ENCODE data around the gene RAB3D.
"Not testable (repeated sequence)": the region's sequence is repeated elsewhere in the genome, so short reads cannot be mapped to it uniquely, and the experiment has no call there.

The RAB3D gene, protein sequence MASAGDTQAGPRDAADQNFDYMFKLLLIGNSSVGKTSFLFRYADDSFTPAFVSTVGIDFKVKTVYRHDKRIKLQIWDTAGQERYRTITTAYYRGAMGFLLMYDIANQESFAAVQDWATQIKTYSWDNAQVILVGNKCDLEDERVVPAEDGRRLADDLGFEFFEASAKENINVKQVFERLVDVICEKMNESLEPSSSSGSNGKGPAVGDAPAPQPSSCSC

DNA sequence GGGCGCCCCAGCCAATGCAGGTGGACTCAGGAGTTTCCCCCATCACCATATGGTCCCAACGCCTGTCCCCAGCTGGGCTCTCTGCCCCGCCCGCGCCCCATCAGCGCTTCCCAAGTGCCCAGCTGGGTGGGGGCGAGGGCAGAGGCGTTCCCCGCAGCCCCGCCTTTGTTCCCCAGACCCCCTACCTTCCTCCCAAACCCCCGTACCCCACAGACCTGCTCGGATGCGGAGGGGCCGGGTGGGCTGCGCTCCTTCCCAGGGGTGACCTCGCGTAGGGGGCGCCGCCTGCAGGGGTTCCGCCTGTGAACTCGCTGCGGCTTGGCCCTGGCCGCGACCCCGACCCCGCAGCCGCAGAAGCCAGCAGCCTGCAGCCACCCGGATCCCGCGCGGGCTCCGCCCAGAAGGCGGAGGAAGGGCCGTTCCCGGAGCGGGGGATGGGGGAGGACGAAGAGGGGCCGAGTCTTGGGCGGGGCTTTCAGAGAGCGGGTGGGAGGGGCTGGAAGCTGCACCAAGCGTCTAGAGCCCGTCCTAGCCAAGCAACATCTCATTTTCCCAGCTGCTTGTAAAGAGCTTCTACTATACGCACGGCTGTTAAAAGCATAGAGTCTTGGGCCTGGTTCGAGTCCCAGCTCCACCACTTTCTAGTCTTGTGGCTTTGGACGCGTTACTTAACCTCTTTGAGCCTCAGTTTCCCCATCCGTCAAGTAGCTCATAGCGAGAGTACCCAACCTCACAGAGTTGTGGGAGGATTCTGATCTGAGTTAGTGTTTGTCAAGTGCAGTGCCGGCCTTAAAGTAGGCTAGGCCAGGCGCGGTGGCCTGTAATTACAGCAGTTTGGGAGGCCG, at the start of gene RAB3D:
TSS of gene RAB3D (minus strand) at position 404 of the 845 bp plus-strand sequence. CDS start 2,258 bp downstream, outside the sequence.
- peak; percentile 95 for DNase-seq

DNA sequence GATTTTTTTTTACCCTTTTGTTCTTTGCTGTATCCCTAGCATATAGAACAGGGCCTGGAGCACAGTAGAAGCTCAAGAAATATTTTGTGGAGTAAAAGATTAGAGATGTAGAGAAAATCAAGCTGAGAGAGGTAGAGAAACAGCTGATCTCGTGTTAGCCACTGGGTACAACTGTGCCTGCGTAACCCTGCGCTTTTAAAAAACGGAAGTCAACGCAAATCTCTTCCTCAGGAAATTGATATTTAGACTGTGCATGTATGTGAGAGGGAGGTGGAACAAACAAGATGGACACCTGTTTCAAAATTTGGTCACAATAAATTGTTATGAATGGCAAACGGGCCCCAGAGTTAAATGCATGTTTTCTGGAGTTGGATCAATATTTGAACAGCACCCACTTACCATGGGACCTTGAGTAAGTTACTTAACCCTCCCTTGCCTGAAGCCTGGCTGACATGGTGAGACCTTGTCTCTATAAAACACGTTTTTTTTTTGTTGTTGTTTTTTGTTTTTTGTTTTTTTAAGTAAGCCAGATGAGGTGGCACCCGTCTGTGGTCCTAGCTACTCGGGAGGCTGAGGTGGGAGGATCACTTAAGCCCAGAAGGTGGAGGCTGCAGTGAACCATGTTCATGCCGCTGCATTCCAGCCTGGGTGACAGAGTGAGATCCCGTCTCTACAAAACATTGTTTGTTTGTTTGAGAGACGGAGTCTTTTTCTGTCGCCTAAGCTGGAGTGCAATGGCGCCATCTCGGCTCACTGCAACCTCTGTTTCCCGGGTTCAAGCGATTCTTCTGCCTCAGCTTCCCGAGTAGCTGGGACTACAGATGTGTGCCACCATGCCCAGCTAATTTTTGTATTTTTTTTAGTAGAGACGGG, 47.9 kb upstream of the RAB3D start:
- DNase-seq, result peak; percentile 77

DNA sequence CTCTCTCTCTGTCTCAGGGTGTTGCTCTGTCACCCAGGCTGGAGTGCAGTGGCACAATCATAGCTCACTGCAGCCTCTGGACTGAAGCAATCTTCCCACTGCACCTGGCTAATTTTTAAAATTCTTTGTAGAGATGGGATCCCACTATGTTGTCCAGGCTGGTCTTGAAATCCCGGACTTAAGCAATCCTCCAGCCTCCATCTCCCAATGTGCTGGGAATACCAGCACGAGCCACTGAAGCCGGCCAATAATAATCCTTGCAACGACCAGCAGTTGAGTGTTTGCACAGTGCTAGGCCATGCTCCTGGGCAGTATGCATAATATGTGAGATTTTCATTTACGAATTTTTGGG, 45.3 kb upstream of the RAB3D start:
- DNase-seq, result no peak

DNA sequence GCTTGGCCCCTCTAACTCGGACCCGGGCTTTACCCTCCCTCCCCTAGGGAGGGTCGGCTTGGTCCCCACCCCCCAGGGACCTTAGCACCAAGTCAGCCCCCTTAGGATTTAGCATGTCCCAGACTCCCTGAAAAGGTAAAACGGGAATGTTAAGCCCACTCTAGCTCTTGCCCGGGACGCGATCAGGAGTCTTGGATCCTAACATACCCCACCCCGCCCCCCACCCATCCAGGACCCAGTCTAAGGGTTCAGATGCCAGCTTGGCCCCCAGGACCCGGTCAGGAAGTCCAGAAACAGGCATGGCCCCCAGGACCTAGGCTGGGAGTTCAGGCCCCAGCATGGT, 44.2 kb upstream of the RAB3D start:
- DNase-seq, result no peak

DNA sequence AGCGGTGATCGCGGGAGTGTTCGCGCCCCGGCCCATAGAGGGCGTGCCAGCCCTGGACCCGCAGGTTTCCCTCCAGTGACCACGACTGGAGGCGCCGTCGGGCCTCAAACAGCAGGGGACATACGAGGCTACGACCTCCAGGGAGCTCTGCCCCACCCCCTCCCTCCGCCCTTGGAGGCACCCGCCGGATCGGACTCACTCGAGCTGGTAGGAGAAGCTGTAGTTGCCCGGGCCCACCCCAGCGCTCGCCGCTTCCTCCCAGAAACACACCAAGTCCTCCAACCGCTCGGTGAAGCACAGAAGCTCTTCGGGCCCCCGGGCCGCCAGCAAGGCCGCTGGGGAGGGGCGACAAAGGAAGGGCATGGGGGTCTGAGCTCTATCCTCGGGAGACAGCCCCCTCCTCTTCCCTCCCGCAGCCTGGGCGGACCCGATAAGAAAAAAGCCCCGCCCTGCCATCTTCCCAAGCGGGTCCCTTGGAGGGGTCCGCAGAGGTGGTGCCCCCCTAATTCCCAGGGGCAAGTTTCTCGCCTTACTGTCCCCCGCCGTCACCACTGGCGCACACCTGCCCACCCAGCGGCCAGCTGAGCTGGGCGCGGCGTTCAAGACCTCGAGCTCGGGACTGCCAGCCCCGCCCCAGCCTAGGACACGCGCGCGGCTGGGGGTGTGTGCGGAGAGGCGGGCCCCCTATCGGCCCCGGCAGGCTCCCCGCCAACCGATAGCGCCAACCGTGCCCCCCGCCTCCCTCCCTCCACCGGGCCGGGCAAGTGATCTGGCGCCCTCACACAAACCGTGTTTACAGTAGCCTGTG, 43.6 kb upstream of the RAB3D start:
- DNase-seq, result peak; percentile 70

DNA sequence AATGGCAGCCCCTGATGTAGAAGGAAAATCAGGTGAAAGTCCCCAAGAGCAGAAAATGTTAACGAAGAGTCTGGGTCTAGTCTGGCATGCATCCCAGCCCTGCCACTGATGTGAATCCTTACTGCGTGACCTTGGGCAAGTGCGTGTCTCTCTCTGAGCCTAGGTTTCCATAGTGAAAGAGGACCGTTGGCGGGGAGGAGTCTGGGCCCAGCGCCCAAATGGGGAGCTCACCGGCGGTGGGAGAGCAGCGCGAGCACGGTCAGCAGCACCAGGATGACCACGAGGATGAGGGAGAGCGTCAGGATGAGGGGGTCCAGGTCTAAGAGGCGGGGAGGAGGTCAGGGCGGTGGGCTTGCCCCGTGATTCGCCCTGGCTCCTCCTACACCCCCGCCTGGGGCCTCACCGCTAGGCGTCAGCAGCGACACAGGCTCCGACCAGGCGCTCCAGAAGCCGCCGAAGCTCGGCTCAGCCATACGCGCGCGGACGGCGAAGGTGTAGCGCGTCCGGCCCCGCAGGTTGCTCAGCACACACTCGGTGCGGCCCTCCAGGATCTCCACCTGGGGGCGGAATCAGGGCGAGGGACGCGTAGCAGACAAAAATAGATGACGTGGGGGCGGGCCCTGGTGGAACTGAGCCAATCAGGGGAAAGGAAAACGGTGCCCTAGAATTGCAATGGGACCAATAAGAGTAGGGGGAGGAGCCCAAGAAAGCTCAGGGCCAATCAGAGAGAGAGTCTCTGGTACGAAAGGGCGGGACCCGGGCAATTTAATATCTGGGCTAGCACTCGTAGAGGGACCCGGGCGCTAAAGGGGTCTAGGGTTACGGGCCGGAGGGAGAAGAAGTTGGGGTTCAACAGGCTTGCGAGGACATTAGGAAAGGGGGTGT, 41.4 kb upstream of the RAB3D start:
- DNase-seq, result peak; percentile 99

DNA sequence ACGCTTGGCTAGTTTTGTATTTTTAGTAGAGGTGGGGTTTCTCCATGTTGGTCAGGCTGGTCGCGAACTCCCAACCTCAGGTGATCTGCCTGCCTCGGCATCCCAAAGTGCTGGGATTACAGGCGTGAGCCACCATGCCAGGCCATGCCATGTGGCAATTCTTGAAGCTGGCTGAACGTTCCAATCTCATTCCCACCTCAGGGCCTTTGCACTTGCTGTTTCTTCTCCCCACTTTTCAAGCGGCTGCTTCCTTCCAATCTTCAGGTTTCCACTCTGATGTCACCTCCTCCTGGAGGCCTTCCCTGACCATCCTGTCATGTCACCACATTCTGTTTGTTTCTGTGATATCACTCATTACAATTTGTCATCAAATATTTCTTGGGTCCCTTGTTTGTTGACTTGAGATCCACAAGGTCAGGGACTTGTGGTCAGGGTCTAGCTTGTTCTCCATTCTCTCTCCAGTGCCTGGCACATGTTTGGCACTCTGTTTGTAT, 40.4 kb upstream of the RAB3D start:
- peak; percentile 15 for DNase-seq

DNA sequence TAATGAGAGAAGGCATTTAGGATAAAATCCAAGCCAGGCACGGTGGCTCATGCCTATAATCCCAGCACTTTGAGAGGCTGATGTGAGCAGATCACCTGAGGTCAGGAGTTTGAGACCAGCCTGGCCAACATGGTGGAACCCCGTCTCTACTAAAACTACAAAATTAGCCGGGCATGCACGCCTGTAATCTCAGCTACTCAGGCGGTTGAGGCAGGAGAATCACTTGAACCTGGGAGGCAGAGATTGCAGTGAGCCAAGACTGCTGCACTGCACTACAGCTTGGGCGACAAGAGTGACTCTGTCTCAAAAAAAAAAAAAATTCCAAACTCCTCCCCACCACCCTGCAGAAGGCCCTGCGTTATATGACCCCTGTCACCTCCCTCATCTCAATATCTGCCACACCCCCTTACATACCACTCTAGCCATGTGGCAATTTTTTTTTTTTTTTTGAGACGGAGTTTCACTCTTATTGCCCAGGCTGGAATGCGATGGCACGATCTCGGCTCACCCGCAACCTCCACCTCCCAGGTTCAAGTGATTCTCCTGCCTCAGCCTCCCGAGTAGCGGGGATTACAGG, 39.9 kb upstream of the RAB3D start:
- DNase-seq, result not testable (repeated sequence)

DNA sequence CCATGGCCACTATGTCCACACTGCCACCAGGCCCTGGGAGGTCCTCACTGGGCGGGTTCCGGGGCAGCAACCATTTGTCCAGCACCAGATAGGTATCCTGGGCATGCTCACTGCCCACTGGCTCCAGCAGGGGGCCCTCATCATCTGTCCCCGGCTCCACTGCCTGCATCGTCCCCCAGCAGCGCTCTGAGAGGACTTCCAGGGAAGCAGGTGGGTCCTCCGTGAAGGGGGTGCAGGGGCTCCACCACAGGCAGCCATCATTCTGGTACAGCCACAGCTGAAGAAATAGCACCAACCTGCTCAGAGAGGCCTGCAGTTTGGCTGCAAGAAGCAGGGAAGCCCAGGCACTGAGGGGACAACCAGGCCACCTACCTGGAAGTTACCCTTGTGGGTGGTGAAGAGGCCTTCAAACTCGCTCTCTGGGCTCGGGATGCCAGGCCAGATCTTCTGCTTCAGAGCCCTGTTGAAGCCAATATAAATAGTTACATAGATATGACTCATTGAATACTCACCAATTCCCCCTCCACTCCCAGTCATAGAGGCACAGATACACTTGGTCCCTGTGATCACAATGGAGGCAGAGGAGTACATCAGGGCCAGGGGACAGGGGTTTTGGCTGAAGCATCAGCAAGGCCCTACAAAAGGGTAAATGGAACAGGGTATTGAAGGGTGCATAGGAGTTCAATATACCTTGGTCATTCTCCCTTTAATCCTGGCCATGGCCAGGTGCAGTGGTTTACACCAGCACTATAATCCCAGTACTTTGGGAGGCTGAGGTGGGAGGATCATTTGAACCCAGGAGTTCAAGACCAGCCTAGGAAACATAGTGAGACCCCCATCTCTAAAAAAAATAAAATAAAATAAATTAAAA, 39.1 kb upstream of the RAB3D start:
- peak; percentile 18 for DNase-seq

DNA sequence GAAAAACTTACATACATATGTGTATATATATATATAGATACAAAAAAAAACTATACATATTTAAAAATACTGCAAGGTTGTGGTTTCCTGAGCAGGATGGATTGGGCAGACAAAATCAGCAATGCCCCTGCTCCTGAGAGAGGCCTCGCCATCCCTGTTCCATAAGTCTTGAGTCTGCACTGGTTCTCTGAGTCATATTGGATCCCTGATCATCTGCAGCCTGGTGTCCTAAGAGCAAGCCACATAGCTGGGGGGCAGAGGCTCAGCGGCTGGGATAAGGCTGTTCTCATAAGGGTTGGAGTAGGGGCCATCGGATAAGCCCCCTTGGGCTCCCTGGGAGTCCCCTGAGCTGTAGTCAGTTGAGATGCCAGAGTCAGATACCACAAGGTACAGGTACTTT, 38.3 kb upstream of the RAB3D start:
- DNase-seq, result no peak

DNA sequence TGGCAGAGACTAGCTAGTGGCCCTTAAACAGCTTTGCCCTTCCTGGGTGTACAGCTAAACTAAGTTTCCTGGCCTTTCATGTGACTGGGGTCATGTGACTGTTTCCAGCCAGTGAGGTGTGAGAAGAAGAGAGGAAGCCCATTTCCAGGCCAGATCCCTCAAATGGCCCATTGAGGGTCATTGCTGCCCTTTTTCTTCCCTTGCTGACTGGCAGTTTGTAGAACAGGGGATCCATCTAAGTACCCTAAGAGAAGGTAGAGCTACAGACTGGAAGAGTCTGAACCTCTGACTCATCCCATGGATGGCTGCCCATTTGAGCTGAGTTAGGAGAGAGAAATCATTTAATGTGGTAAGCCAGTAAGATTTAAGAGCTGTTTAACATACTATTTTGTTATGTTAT, 37.8 kb upstream of the RAB3D start:
- DNase-seq, result peak; percentile 65

DNA sequence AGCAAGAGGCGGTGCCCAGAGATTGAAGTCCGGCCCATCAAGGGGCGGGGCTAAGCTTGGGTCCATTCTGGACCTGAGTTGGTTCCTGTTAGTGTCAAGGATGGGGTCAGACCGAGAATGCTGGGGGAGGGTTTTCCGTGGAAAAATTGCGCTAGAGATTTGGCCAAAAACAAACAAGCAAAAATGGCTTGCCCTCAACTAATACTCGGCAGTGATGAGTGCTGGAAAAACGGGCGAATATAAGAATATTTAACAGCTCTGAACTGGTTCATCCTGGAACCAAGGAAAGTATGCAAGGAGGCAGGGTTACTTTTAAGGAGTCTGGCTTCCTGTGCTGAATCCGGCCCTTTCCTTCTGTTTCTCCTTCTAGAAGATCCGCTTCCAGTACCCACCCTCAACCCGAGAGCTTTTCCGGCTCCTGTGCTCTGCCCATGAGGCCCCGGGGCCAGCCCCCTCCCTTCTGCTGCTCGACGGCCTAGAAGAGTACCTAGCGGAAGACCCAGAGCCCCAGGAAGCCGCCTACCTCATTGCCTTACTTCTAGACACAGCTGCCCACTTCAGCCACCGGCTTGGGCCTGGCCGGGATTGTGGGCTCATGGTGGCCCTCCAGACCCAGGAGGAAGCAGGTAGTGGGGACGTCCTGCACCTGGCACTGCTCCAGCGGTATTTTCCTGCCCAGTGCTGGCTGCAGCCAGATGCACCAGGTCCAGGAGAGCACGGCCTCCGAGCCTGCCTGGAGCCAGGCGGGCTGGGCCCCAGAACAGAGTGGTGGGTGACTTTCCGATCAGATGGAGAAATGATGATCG, 35.9 kb upstream of the RAB3D start:
- peak; percentile 61 for DNase-seq

DNA sequence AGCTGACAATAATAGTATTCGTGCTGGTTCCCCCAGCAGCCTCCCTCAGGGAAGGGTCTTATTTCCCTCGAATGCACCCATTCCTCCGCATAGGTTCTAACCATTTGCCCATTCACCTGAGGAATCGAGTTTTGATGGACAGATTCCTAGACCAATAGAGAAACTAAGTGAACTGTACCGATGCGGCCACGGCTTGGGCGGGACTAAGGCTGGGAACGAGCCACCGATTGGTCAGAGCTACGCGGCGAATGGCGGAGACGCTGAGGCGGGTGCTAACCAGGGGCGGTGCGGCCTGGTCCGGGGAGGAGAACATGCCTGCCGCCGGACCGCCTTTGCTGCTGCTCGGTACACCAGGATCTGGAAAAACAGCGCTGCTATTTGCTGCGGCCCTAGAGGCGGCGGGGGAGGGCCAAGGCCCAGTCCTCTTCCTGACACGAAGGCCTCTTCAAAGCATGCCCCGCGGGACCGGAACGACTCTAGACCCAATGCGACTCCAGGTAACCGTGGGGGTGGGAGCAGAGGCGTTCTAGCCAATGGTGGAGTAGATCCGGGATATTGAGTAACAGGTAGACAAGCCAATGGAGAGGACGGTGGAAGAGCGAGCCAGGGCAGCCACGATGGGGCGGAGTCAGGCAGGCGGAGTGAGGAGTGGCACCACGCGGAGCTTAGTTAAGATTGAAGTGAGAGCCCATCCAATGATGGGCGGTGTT, 35.1 kb upstream of the RAB3D start, which contains the start of gene SWSAP1:
TSS of gene SWSAP1 (plus strand) at position 234 of the 710 bp plus-strand sequence. CDS start at position 249, 15 bp downstream.
- peak; percentile 100 for DNase-seq

DNA sequence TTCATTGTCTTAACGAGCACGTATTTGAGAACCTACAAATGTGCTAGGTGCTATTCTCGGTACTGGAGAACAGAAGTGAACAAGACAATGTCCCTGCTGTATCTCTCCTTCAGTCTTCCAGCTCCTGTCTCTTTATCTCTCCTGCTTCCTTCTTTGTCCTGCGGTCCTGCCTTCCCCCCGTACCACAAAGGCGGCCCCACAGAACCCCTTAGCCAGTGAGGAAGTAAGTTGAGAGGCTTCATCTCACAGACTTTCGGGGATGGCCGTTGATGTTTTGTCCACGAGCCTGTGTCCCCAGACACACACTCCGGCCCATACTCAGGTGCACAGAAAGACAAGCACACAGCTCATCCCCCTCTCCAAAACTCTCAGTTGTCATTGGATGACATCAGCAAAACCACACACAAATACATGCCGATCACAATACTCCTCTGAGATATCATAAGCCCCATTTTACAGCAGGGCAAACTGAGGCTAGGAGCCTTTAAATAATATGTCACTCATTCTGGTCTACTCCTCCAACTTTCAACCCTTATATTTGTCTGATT, 34.5 kb upstream of the RAB3D start:
- DNase-seq, result peak; percentile 81

DNA sequence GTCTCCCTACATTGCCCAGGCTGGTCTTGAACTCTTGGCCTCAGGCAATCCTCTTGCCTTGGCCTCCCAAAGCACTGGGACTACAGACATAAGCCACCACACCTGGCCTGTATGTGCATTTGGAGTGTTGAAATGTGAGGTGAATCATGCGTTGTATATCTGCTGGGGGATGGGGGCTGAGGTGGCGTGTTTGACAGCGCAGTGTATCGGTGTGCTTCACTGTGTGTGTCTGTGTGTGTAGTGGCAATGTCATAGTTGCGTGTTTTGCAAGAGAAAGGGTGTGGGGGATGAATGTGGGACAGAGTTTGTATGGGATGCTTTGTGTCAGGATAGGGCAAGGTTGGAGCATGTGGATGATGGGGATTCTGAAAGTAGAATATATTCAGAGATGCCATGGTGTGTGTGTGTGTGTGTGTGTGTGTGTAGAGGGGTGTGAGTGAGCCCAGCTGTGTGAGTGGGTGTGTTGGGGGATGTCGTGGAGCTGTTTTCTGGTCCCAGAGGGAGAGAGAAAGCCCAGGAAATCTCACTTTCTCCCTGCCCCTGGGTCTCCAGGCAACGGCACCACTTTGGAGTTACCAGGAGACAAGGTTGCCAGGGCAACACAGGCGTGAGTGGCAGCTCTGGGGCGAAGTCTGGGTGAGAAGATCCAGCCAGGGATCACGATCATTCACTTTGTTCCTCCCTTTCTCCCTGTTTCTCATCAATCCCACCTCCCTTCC, 33.9 kb upstream of the RAB3D start:
- DNase-seq, result peak; percentile 73

DNA sequence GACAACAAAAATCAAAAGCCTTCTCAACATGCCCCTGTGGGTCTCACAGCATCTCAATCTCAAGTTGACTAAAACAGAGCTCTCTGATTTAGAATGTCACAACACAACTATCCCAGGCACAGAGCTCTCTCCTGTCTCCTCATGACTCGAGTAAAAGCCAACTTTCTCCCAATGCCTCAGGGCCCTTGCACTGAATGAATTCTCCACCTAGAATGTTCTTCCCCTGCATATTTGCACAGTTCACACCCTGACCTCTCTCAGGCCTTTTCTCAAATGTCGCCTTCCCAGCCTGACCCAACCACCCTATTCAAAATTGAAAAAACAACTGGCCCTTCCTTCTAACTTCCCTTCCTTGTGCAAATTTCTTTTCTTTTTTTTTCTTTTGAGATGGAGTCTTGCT, 31.3 kb upstream of the RAB3D start:
- DNase-seq, result no peak

DNA sequence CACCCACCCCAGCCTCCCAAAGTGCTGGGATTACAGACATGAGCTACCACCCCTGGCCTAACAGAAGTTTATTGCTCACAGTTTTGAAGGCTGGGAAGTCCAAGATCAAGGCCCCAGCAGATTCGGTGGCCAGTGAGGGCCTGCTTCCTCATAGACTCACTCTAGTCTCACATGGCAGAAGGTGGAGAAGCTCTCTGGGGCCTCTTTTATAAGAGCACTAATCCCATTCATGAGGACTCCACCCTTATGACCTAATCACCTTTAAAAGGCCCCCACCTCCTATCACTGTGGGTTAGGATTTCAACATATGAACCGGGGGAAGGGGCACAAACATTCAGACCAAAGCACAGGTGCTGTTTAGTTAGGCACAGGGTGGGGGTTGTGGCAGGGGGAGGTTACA, 28.1 kb upstream of the RAB3D start:
- DNase-seq, result peak; percentile 16
